Measurements from ENCODE around the gene PSMD13.

DNA sequence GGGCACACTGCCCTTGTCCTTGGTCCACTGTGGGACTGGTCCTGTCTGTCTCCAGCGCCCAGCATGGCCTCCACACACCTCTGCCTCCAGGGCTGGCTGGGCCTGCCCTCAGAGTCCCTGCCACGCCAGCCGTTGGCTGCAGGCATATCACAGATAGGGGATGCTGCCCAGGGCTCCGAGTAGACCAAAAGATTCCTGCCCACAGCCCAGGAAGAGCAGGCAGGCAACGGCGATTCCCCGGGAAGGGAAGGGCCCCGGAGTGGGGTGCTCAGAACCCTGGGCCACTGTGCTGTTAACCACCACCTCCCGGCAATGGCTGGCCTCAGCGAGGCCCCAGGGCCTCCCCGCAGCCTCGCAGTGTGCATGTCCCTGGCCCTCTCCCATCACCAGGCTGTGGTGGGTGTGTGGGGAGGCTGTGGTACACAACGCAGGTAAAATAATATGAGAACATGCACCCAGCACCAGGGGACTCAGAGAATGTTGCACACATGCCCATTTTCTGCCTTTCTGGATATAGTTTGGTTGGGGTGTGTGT lies 60.3 kb downstream of the PSMD13 start:
- TF ChIP-seq CTCF (IDR thresholded peaks at IDR 0.05) = no peak
- TF ChIP-seq EZH2 (IDR thresholded peaks at IDR 0.05; ENCODE audit: borderline replicate concordance, insufficient read depth, low read depth, low read length, poor library complexity, severe bottlenecking) = no peak

Measured in B cell (primary cell).